GM19467 (cell line): Measurements from ENCODE around the gene SLC7A10.
"Not testable (repeated sequence)": the region's sequence is repeated elsewhere in the genome, so short reads cannot be mapped to it uniquely, and the experiment has no call there.

Experiments used
- ATAC-seq: cut with Tn5 transposase; IDR thresholded peaks from one replicate; pipeline ENCODE4 v1.9.1; 2021; ENCODE audit warnings: mild to moderate bottlenecking, moderate library complexity; ENCODE audit not compliant: unreplicated experiment

SLC7A10 gene

GRCh38 chr19:33204136-33204973, 21.3 kb downstream of the SLC7A10 start:
- ATAC-seq: no peak

- no peak for ATAC-seq
These were observed 22.1 kb downstream of the SLC7A10 start for GRCh38 chr19:33203529-33203928.

- ATAC-seq: no peak
These were observed 22.8 kb downstream of the SLC7A10 start for GRCh38 chr19:33202546-33203507.

GRCh38 chr19:33201886-33202545, 23.6 kb downstream of the SLC7A10 start:
- no peak for ATAC-seq

- ATAC-seq: no peak
These were observed 24.2 kb downstream of the SLC7A10 start for GRCh38 chr19:33201473-33201872.

- ATAC-seq: no peak
These were observed 26.0 kb downstream of the SLC7A10 start for GRCh38 chr19:33199441-33200265.

- ATAC-seq: no peak
These were observed 27.5 kb downstream of the SLC7A10 start for GRCh38 chr19:33198169-33198568.

GRCh38 chr19:33197591-33198000, 28.1 kb downstream of the SLC7A10 start:
- ATAC-seq: no peak

GRCh38 chr19:33196446-33197193, 29.0 kb downstream of the SLC7A10 start:
- no peak for ATAC-seq

- no peak for ATAC-seq
These were observed 29.9 kb downstream of the SLC7A10 start for GRCh38 chr19:33195645-33196347.

- no peak for ATAC-seq
These were observed 30.6 kb downstream of the SLC7A10 start for GRCh38 chr19:33194886-33195644.

- ATAC-seq: no peak
These were observed 31.1 kb downstream of the SLC7A10 start for GRCh38 chr19:33194532-33194885.

GRCh38 chr19:33193865-33194362, 31.7 kb downstream of the SLC7A10 start, which contains the start of gene LRP3:
Gene LRP3 (plus strand): TSS chr19:33194330. CDS start chr19:33194786, 456 bp downstream.
- ATAC-seq: no peak

GRCh38 chr19:33193269-33193864, 32.3 kb downstream of the SLC7A10 start:
- no peak for ATAC-seq

GRCh38 chr19:33192010-33192409, 33.6 kb downstream of the SLC7A10 start:
- ATAC-seq: no peak

GRCh38 chr19:33191501-33191900, 34.1 kb downstream of the SLC7A10 start:
- no peak for ATAC-seq

GRCh38 chr19:33191092-33191491, 34.6 kb downstream of the SLC7A10 start:
- not testable (repeated sequence) for ATAC-seq

- ATAC-seq: no peak
These were observed 36.2 kb downstream of the SLC7A10 start for GRCh38 chr19:33189453-33189852.
